ENCODE data around the gene TNS1.
A peak's percentile ranks its signal among the peaks of the same experiment; 100 is the strongest.
"Not testable (repeated sequence)": the region's sequence is repeated elsewhere in the genome, so short reads cannot be mapped to it uniquely, and the experiment has no call there.

Gene TNS1

DNA sequence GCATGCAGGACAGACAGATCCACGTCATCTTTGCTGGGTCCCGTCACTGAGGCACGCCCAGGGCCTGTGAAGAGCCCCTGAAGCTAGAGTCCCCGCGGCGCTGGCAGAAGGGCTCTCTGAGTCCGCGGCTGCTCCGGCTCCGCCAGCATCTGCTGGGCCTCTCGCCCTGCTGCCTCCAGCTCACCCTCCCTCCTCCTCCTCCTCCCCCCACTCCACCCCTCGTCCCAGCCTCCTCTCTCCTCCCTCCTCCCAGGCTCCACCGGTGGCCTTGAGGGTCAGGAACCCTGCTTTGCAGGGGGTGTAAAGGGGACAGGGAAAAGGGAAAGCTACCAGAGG lies at the start of gene TNS1:
TSS of gene TNS1 (minus strand) at position 151 of the 336 bp plus-strand sequence. CDS start at position 28, 123 bp downstream.
- intact Hi-C loops (cut with DNase I), result no loop called here
- peak in 6 of 42 donors; percentile 29 to 60 (median 46) for DNase-seq

- intact Hi-C loops (cut with DNase I), result no loop called here
- DNase-seq, result no peak
Measured at GRCh38 chr2:218051903-218052302, 49.1 kb upstream of the TNS1 start.

- intact Hi-C loops (cut with DNase I), result no loop called here
- no peak for DNase-seq
Measured at GRCh38 chr2:218047536-218048225, 44.9 kb upstream of the TNS1 start.

- intact Hi-C loops (cut with DNase I), result no loop called here
- peak in 2 of 42 donors; percentile 34 to 42 for DNase-seq
Measured at GRCh38 chr2:218046238-218046637, 43.4 kb upstream of the TNS1 start.

DNA sequence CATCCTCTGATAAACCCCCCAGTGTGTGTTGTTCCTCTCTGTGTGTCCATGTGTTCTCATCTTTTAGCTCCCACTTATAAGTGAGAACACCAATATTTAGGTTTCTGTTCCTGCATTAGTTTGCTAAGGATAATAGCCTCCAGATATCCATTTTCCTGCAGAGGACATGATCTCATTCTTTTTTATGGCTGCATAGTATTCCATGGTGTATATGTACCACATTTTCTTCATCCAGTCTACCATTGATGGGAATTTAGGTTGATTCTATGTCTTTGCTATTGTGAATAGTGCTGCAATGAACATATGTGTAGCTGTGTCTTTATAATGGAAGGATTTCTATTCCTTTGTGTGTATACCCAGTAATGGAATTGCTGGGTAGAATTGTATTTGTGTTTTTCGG lies 41.8 kb upstream of the TNS1 start:
- DNase-seq; intact Hi-C loops (cut with DNase I): not testable (repeated sequence)

GRCh38 chr2:218043701-218044109 lies 40.9 kb upstream of the TNS1 start:
- DNase-seq, result peak in 1 of 42 donors; percentile 28
- intact Hi-C loops (cut with DNase I), result no loop called here

DNA sequence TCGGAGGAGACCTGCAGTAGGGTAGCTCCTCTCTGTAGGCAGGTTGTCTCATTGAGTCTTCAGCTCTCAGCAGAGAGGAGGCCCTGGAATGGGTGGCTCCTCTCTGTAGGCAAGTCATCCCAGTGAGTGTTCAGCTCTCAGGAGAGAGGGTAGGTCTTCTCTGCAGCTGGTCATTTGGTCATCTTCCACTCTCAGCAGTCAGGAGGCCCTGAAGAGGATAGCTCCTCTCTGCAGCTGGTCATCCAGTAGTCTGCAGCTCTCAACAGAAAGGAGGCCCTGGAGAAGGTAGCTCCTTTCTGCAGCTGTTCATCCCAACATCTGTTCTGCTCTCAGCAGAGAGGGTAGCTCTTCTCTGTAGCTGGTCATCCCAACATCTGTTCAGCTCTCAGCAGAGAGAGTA lies 40.3 kb upstream of the TNS1 start:
- DNase-seq, result no peak
- intact Hi-C loops (cut with DNase I), result no loop called here

DNA sequence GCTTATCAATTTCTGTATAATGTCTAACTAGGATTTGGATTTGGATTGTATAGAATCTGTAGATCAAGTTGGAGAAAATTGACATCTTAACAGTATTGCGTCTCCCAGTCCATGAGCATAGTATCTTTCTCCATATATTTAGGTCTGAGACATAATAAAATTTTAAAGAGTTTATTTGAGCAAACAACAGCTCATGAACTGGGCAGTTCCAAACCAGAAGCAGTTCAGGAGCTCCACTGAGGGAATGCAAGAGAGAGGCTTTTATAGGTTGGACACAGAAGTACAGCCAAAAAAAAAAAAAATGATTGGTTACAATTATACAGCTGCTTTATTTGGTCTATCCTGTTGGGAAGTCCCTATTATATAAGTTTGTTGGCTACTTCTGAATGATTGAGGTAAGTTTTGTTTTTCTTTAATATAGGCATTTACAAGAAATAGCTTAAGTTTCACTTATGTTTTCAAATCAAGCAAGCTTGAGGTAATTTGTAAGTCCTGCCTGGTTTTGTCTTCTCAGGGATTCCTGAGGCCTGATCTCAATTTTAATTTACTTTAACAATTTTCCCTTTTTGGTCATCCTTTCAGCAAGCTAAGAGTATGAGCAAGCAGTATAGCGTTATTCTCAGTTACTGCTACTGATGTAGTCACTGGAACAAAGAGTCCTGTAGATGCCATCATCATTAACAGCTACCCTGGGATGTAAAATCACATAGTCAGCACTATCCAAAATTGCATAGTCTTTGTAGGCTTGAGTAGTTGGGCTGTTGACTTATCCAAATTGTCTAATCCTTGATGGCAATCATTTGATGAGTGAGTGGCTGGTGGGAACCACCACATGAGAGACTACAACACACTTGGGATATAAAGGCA lies 38.7 kb upstream of the TNS1 start:
- no peak for DNase-seq
- intact Hi-C loops (cut with DNase I), result no loop called here

DNA sequence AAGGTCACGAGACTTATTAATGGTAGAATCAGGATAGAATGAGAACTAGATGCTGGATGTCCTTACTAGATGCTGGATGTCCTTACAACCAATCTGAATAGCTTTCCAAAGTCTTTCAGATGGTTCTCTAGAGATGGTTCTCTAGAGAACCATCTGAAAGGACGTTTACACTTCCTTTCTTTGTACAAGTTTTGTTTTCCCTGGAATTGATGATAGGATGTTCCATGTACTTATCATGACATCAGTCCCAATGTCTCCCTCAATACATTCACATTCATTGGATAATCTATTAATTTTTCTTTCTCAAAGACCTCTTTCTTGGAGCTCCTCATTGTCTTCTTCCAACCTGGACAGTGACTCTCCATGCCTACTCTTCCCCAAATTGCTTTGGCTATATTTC lies 38.1 kb upstream of the TNS1 start:
- no peak for DNase-seq
- intact Hi-C loops (cut with DNase I), result no loop called here

DNA sequence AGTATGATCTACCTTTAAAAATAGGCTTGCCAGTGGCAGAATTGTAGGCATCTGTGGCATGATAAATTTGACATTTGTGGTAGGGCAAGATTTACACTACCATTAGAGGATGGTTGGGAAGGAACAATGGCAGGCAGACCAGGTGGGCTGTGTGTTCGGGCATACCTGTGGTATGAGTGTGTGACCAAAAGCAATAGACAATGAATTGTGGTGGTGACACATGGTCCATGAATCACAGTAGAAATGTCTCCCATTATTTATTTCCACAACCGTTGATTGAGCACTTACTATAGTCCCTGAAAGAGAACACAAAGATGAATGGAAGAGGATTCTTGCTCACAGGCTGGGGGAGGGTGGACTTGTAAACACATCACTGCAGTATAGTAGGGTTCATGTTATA lies 36.4 kb upstream of the TNS1 start:
- no peak for DNase-seq
- intact Hi-C loops (cut with DNase I), result no loop called here

- no peak for DNase-seq
- intact Hi-C loops (cut with DNase I), result no loop called here
Measured at GRCh38 chr2:218036371-218036770, 33.6 kb upstream of the TNS1 start.

GRCh38 chr2:218035463-218036100 lies 32.8 kb upstream of the TNS1 start:
- peak in 2 of 42 donors; percentile 25 to 33 for DNase-seq
- intact Hi-C loops (cut with DNase I), result loop anchor here (2.0 kb wide), 1 partner anchor 251 kb away; no protein-coding TSS in a partner anchor

GRCh38 chr2:218034497-218035213 lies 31.9 kb upstream of the TNS1 start:
- intact Hi-C loops (cut with DNase I), result loop anchor here (2.0 kb wide), 1 partner anchor 250 kb away; no protein-coding TSS in a partner anchor
- peak; percentile 23 to 85 (median 68) for DNase-seq

- intact Hi-C loops (cut with DNase I), result loop anchor here (2.0 kb wide), 1 partner anchor 249 kb away; no protein-coding TSS in a partner anchor
- DNase-seq, result peak in 2 of 42 donors; percentile 27 to 34
Measured at GRCh38 chr2:218033590-218034496, 31.0 kb upstream of the TNS1 start.

DNA sequence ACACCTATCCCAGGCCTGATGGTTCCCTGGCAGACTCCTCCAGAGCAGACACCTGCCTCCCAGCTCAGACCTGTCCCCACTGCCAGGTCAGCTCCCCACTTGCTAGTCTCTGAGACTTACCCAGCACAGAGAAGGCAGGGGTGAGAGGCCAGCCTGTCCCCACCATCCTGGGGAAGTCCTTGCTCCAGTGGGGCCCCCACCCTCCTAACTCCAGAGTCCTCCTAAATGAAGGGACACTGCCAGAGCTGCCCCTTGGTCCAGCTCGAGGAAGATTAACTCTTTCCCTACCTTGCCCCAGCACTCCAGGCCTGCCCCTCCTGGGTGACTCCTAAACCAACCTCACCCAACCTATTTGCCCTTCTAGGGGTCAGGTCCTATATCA lies 30.4 kb upstream of the TNS1 start:
- intact Hi-C loops (cut with DNase I), result no loop called here
- peak in 2 of 42 donors; percentile 14 to 31 for DNase-seq

GRCh38 chr2:218032336-218033171 lies 29.8 kb upstream of the TNS1 start:
- DNase-seq, result peak in 3 of 42 donors; percentile 23 to 37 (median 23)
- intact Hi-C loops (cut with DNase I), result no loop called here

DNA sequence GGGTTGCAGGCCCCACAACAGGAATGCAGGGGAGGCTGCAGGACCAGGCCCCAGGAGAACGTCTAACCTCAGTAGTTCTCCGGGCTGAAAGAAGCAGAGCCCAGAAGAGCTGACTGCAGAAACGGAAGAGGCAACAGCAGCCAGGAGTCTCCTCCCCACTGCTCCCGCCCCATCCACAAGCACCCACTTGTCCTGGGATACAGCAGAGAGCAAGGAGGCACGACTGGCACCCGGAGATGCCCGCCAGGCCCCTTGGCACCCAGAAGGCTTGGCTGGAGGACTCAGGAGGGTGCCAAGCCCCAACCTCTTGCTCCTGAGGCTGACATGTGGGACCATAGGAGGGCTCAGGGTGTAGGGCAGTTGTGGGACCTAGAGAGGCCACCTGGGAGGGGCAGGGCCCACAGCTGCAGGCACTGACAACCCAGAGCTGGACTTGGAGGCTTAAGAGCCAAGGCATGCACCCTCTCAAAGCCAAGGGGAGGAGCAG lies 29.0 kb upstream of the TNS1 start:
- DNase-seq, result peak in 3 of 42 donors; percentile 19 to 37 (median 21)
- intact Hi-C loops (cut with DNase I), result no loop called here

Data from head of caudate nucleus (tissue), 42 donors.